Stomach smooth muscle (tissue), 2 donors: ENCODE measurements around the gene OR2T35.
"Not testable (repeated sequence)": the region's sequence is repeated elsewhere in the genome, so short reads cannot be mapped to it uniquely, and the experiment has no call there.

ENCODE experiments used
- H3K27ac ChIP-seq: one replicate; pipeline ENCODE4 v1.7.0; 2013; ENCODE audit warnings: mild to moderate bottlenecking, low read length, inconsistent platforms
- H3K27me3 ChIP-seq, 2 donors: one replicate each; pipeline ENCODE4 v1.7.0; 2013; ENCODE audit warnings: low read length in 2 of 2; ENCODE audit not compliant: insufficient read depth in 2 of 2, control insufficient read depth in 1 of 2
- H3K36me3 ChIP-seq, 2 donors: one replicate each; pipeline ENCODE4 v1.7.0; 2013; ENCODE audit warnings: low read length in 2 of 2; ENCODE audit not compliant: control insufficient read depth in 2 of 2, insufficient read depth in 2 of 2
- H3K4me1 ChIP-seq: one replicate; pipeline ENCODE4 v1.7.0; 2013; ENCODE audit warnings: low read length; ENCODE audit not compliant: control insufficient read depth, insufficient read depth
- H3K4me3 ChIP-seq, 2 donors: one replicate each; pipeline ENCODE4 v1.7.0; 2013; ENCODE audit warnings: low read length in 2 of 2
- H3K9ac ChIP-seq, 2 donors: one replicate each; pipeline ENCODE4 v1.7.0; 2013; ENCODE audit warnings: low read length in 2 of 2, mild to moderate bottlenecking in 1 of 2
- H3K9me3 ChIP-seq, 2 donors: one replicate each; pipeline ENCODE4 v1.7.0; 2013; ENCODE audit warnings: low read length in 2 of 2; ENCODE audit not compliant: control insufficient read depth in 2 of 2
- donor health status: healthy.
- donor health status: Pancreatic carcinoma.

OR2T35 gene

DNA sequence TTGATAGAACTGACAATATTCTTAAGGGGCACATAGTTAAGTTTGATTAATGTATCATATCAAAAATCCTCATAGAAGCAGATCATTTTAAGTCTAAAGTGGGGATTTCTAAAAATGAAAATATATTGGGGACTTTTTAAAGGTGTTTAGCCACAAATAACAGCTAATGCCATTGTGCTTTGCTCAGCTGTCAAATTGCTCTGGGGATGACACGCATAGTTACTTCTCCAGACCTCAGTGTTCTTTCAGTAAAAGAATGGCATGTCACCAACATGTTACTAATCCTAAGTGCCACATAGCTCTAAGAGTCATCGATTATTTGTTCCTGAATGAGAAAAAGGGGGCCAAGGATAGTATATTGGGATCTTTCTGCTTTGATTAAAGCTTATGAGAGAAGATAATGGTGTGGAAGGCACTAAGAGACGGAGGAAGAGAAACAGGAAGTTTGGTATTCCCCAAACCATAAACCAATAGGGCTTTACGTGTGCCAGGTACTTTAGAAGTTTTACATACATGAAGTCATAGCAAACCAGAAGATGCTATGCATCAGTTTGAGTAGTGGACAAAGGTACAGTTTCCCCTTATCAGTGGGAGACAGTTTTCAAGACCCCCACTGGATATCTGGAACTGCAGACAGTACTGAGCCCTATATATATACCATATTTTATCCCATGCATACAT, 2.0 kb downstream of the OR2T35 start:
- not testable (repeated sequence) for H3K4me3 ChIP-seq, H3K9me3 ChIP-seq, H3K9ac ChIP-seq, H3K4me1 ChIP-seq, H3K36me3 ChIP-seq, H3K27ac ChIP-seq, H3K27me3 ChIP-seq

DNA sequence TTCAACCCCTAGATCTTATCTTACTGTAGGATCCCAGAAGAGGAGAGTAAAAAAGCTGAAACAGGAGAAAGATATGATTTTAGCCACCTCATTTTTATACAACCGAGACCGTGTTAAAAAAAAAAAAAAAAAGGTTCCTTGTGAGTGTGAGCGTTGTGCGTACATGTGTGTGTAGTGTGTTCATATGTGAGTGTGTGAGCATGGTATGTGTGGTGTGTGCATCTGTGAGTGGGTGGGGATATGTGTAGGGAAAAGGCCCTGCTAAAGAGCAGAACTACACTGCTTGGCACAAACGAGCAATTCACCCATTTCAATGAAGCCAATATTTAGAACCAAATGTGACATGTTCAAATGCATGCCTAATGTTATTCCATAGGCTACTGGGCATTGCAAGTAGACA, 3.5 kb downstream of the OR2T35 start:
- H3K4me3 ChIP-seq, H3K27me3 ChIP-seq, H3K27ac ChIP-seq, H3K9me3 ChIP-seq, H3K9ac ChIP-seq, H3K36me3 ChIP-seq, H3K4me1 ChIP-seq: not testable (repeated sequence)

DNA sequence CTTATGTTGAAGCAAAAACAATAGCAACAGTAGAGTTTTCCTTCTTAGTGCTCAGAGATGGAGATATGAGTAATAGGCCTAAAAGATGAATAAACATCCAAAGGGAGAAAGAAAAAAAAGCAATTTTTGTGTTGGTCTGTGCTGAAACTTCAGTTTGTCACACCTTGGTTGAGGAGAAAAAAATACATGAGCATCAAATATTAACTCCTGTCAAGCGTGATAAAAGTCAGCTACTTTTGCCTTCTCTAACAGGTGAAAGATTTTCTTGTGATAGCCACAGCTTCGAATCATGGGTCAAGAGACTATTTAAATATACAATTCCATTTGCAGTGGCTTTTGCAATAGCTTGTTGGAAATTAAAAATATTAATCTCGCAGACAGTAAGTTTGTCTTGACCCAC, 4.2 kb downstream of the OR2T35 start:
- H3K9me3 ChIP-seq, H3K4me1 ChIP-seq, H3K4me3 ChIP-seq, H3K36me3 ChIP-seq, H3K9ac ChIP-seq, H3K27ac ChIP-seq, H3K27me3 ChIP-seq: not testable (repeated sequence)

DNA sequence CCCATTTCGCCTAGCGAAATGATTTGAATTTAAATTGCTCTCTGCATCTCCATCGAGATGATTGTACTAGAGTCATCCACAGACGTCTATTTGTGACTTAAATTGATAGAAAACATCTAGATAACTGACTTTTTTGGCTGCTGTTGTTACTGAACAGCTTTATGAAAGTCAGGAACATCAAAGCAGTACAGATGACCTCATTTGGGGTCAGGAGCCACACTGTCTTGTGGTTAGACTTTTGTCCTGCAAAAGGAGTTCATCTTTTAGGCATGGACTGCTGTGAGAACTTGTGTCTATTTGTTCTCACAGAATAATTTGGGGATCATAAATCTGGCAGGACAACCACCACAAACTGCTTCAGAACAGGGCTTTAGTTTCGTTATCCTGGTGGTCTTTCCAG, 5.4 kb downstream of the OR2T35 start:
- not testable (repeated sequence) for H3K4me1 ChIP-seq, H3K9me3 ChIP-seq, H3K27ac ChIP-seq, H3K4me3 ChIP-seq, H3K36me3 ChIP-seq, H3K9ac ChIP-seq, H3K27me3 ChIP-seq

DNA sequence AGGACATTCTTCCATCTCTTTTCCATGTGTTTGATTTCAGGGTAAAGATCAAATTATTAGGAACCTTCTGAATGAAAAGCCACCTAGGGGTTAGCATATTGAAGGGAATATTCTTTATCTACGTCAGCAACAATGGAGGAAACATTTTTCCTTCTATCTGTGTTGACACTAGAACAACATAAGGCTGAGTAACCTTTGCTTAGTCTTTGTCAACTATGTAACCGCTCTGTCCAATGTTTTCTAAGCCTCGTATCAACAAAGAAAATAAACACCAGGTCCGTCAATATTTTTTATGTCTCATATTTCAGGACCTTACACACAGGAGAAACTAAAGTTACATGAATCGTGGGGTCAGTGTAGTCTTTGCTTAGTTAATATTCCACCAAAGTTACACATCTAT, 8.5 kb downstream of the OR2T35 start:
- not testable (repeated sequence) for H3K4me3 ChIP-seq, H3K4me1 ChIP-seq, H3K36me3 ChIP-seq, H3K27ac ChIP-seq, H3K9me3 ChIP-seq, H3K9ac ChIP-seq, H3K27me3 ChIP-seq

DNA sequence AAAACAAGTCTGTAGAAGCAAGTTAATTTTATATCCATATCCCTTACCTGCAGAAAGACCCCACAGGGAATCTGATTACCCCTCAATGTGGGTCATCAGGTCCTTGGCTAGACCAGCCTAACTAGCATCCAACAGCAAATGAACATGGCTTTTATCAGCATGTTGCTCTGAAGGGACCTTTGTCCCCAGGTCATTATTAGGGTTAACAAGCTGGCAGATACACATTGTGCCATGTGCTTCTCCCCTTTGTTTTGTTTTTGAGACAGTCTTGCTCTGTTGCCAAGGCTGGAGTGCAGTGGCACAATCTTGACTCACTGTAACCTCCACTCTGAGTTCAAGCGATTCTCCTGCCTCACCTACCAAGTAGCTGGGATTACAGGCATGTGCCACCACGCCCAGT, 10.1 kb downstream of the OR2T35 start, which contains the start of gene OR2T11:
Gene OR2T11, minus strand, starts transcription at position 101 of the 400 bp plus-strand sequence. CDS start 7,963 bp downstream, outside the sequence.
- H3K27me3 ChIP-seq, H3K9ac ChIP-seq, H3K9me3 ChIP-seq, H3K36me3 ChIP-seq, H3K4me3 ChIP-seq, H3K4me1 ChIP-seq, H3K27ac ChIP-seq: not testable (repeated sequence)

DNA sequence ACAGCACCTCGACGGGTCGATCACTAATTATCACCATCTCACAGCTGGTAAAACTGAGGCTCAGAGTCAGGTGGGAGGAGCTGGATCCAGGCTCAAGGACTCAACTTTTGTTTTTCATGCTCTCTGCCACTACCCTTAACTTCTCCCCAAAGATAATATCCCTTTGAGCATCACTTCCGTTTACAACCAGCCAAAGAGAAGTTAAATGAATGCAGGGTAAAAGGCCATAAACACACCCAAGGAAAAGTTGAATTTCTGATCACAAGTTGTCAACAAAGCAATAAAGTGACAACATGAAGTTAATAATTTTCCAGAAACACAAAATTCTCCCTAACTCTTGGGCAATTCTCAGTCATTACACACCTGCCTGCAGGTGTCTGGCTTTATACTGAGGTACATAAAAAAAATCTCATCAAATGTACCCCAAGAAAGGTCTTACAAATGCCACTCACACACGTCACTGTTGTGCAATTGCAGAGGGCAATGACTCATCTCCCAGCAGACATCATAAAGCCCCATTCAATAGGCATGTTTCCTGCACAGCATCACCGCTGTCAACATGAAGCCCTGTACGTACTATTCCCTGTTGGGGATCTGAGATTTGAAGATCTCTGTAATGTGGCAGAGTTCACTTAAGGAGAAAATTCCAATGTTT, 13.6 kb downstream of the OR2T35 start:
- Histone ChIP-seq H3K27ac (no peak overlapping the region), H3K4me1 (no peaks in the 10 kb centered on the region), H3K4me3 (no peak overlapping the region), H3K36me3 (no peaks in the 10 kb centered on the region), H3K9me3 (no peaks in the 10 kb centered on the region), H3K27me3 (no peaks in the 10 kb centered on the region), H3K9ac (no peak overlapping the region)

DNA sequence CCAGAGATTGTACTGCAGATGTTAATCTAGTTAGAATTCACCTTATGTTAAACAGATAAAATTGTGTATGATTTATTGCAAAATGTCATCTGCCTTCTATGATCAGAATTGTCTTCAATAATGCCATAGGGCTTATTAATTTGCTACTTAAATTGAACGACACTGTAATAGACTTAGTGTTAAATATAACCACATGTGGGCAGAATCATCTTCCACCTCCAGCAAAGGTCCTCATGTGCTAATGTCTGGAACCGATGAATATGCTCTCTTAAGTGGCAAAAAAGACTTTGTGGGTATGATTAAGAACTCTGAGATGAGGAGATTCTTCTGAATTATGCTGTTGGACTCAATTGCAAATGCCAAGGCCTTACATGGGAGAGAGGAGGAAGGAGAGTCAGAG, 14.5 kb downstream of the OR2T35 start:
- no peaks in the 10 kb centered on the region for H3K4me1 ChIP-seq
- no peak overlapping the region for H3K9ac ChIP-seq
- H3K27me3 ChIP-seq: no peaks in the 10 kb centered on the region
- H3K4me3 ChIP-seq: no peak overlapping the region
- no peak overlapping the region for H3K27ac ChIP-seq
- no peaks in the 10 kb centered on the region for H3K36me3 ChIP-seq
- H3K9me3 ChIP-seq: no peaks in the 10 kb centered on the region

DNA sequence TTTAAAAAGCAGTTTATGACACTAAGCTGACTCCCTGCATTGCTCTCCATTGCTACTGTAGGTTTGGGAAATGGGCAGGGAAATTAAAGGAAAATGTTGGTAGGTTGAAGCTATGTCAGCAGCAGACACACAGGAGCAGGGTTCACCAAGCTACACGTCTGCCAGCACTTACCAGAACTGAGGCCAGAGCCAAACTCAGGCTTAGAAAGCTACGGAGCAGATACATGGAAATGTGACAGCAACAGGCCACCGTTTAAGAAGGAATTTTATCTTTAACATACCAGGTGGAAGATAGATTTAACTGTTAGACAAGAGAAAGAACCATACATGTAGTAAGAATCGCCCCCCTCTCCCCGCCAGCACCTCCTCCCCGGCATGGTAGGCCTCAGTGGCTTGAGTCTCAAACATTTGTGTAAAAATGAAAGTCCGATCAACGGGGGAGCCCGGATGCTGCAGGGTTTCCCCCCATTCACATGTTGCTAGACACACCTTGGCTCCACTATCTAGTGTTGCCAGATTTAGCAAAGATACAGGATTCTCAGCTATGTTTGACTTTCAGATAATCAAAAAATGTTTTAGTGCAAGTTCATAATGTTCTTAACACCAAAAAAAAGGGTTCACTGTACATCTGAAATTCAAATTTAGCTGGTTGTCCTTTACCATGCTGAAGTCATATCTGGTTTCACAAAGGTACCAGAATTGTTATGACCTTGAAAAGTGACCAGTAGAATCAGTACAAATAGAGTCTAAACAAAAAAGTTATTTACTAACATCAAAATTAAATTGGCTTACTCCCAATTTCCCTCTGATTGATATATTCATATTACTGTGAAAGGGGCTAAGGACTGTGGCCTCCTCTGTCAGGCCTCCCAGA, 16.9 kb downstream of the OR2T35 start:
- Histone ChIP-seq H3K4me1 (no peaks in the 10 kb centered on the region), H3K4me3 (no peak overlapping the region), H3K27ac (no peak overlapping the region), H3K36me3 (no peaks in the 10 kb centered on the region), H3K9ac (no peak overlapping the region), H3K9me3 (no peaks in the 10 kb centered on the region), H3K27me3 (no peaks in the 10 kb centered on the region)

DNA sequence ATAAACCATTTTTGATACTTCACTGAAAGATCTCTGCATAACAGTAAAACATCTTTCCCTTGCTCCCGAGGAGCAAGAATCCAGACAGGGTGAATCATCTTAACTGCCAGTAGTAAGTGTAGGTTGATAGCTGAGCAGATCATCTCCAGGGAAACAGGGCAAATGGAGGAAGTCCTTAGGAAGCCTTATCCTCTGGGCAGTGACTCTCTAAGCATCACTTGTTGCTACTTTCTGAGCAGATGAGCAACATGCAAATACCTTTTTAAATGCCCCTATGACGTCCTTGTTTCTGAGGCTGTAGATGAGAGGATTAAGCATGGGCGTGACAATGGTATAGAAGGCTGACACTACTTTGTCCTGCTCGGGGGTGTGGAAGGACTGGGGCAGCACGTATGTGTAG, 19.1 kb downstream of the OR2T35 start:
- Histone ChIP-seq H3K9me3 (no peaks in the 10 kb centered on the region), H3K36me3 (no peaks in the 10 kb centered on the region), H3K27ac (no peak overlapping the region), H3K4me1 (no peaks in the 10 kb centered on the region), H3K27me3 (no peaks in the 10 kb centered on the region), H3K4me3 (no peak overlapping the region), H3K9ac (no peak overlapping the region)

DNA sequence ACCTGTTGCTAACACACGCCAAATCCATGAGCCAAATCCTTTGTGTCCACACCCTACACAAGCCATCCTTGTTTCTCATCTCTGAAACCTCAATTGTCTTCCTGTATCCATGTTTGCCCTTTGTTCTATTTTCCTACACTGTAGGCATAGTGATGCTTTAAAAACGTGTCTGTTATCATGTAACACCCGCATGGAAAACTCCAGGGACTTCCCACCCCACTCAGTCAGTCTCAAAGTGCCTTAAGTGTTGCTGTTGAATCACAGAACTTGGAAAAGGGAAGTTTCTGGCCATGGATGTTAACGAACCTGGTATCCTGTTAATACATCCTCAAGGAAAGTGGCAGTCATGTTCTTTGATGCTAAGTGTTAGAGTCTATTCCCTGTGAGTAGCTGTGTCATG, 19.9 kb downstream of the OR2T35 start:
- no peak overlapping the region for H3K9ac ChIP-seq
- no peaks in the 10 kb centered on the region for H3K9me3 ChIP-seq
- no peaks in the 10 kb centered on the region for H3K36me3 ChIP-seq
- no peak overlapping the region for H3K27ac ChIP-seq
- H3K27me3 ChIP-seq: no peaks in the 10 kb centered on the region
- no peaks in the 10 kb centered on the region for H3K4me1 ChIP-seq
- H3K4me3 ChIP-seq: no peak overlapping the region
